ENCODE measurements around the gene SMARCC1. TPM values are rescaled to one million over a fixed set of nuclear protein-coding genes. Genes with fewer than 3 reads are reported as not detected.

The SMARCC1 gene
- total and polyA plus RNA-seq, 2 of the 4 experiments (the other 2 are of a cell fraction), result 18.6 to 39.6 TPM

DNA sequence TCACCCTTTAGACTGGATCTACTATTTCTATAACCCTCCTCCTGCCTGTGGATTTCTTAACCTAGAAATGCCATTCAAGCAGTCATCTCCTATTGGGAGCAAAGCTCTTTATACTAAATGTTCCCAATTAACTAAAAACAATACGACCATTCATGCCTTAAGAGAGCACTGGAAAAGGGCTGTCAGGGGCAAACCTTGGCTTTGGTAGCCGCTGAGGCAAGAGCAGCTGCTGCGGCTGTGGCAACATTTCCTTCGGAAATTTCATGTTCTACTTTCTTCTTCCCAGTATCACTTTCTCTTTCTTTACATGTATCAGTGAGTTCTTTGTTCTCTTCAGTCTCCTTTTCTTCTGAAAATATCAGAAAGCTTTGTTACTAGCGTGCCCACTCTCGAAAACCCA, 146.7 kb downstream of the SMARCC1 start:
- DNase-seq (no peak), ATAC-seq (ENCODE audit: low read depth) (no peak)
- WGBS, 2 experiments (ENCODE audit: extremely low coverage in 2 of 2, insufficient read length in 1 of 2), result 100% methylated on average over 1 of the region's 6 CpGs; no CpG with 5 or more reads in 1 of the 2 experiments
- no peak overlapping the region for H3K4ac ChIP-seq (ENCODE audit: low read depth, low read length)
- no peak overlapping the region for H2BK5ac ChIP-seq (ENCODE audit: low read depth, low read length, poor library complexity, severe bottlenecking)
- 0 out of 2 replicates have a peak, but pooled peaks cover 4% of the 10 kb centered on the region for H3K9me1 ChIP-seq (ENCODE audit: insufficient read depth, low read length)
- H4K5ac ChIP-seq (ENCODE audit: low read depth, low read length), result no peak overlapping the region
- no TSS peak for BruUV-seq (replicated peaks)
- H2AK9ac ChIP-seq (replicated peaks; ENCODE audit: low read depth, low read length, poor library complexity), result no peak overlapping the region
- H3K4me1 ChIP-seq (ENCODE audit: control insufficient read depth, insufficient read depth, low read length), result no peaks in the 10 kb centered on the region
- peaks cover 3 to 4% of the 10 kb centered on the region in 2 experiments; a peak in 3 of 4 replicates for H3K79me1 ChIP-seq (ENCODE audit: low read depth in 1 of 2, low read length in 2 of 2)
- H3K18ac ChIP-seq (ENCODE audit: low read depth, low read length), result no peak overlapping the region
- H3K4me2 ChIP-seq (ENCODE audit: low read depth, low read length), result no peak overlapping the region
- no peaks in the 10 kb centered on the region for H3K27me3 ChIP-seq (ENCODE audit: control insufficient read depth, insufficient read depth, low read length)
- H4K8ac ChIP-seq (ENCODE audit: low read depth in 2 of 2, low read length in 2 of 2), result no peak overlapping the region
- no peak overlapping the region for H3K23ac ChIP-seq (ENCODE audit: low read depth, low read length)
- H2BK15ac ChIP-seq (ENCODE audit: low read depth, low read length), result no peak overlapping the region
- H3K9ac ChIP-seq (ENCODE audit: low read depth, low read length), result no peak overlapping the region
- peaks cover 40% of the 10 kb centered on the region for H3K36me3 ChIP-seq (ENCODE audit: control insufficient read depth, insufficient read depth, low read length)
- POLR2A ChIA-PET (ENCODE audit: unreplicated experiment), result no interaction called here
- no peak overlapping the region for H3K14ac ChIP-seq (replicated peaks; ENCODE audit: low read depth, low read length)
- H3K56ac ChIP-seq (ENCODE audit: extremely low read depth, insufficient read depth, low read length), result no peak overlapping the region
- TF ChIP-seq CHD1 (IDR thresholded peaks at IDR 0.05; ENCODE audit: low read depth, low read length), result no peak
- no peak overlapping the region for H2AFZ ChIP-seq (replicated peaks; ENCODE audit: low read length, poor library complexity)
- CTCF ChIA-PET, result no interaction called here
- dilution Hi-C loops (cut with HindIII; ENCODE audit: low sequenced_read_pairs, unreplicated experiment) (no loop called here), in situ Hi-C loops (cut with MboI; ENCODE audit: low sequenced_read_pairs) (no loop called here), intact Hi-C loops (cut with micrococcal nuclease) (loop anchor here (10.0 kb wide), 1 partner anchor 70 kb away; no protein-coding TSS in a partner anchor)
- no peaks in the 10 kb centered on the region for H3K9me3 ChIP-seq (ENCODE audit: control insufficient read depth, insufficient read depth, low read length)
- H2BK20ac ChIP-seq (ENCODE audit: low read depth, low read length), result no peak overlapping the region
- H3K27ac ChIP-seq (ENCODE audit: insufficient read depth, low read length), result no peak overlapping the region
- no peak overlapping the region for H2AK5ac ChIP-seq (ENCODE audit: low read depth, low read length)
- no peak overlapping the region for H4K91ac ChIP-seq (ENCODE audit: insufficient read depth, low read depth, low read length)
- no peak overlapping the region for H3K4me3 ChIP-seq (ENCODE audit: insufficient read depth, low read depth, low read length)
- no peaks in the 10 kb centered on the region; the same call in 1 of the 2 replicates for H4K20me1 ChIP-seq (ENCODE audit: insufficient read depth, low read length)
- H2BK120ac ChIP-seq (ENCODE audit: low read depth, low read length), result no peak overlapping the region
